Measurements from ENCODE around the gene MTA1.

Gene MTA1

DNA sequence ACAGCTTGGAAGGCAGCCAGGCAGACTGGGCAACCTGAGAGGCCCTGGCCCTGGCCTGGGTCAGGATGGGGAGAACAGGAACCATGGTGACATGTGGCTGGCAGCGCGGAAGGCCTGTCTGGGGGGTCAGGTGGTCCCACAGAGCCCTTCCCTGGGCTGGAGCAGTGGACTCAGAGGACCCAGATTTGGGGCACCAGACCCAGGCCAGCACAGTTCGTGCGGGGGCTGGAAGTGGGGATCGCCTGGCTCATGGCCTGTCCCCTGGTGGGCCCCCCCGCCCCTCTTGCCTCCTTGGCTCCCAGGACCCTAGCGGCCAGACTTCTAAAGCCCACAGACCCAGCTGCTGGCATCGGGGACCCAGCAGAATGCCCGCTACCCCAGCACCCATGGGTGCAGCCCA lies 21.4 kb downstream of the MTA1 start:
- DNase-seq (ENCODE audit: low read depth, low spot score): no peak
- TF ChIP-seq ZNF274 (IDR thresholded peaks at IDR 0.05; ENCODE audit: low read depth, low read length): no peak
- no peak for TF ChIP-seq YY1 (IDR thresholded peaks at IDR 0.05; ENCODE audit: insufficient read depth, insufficient read length)
- TF ChIP-seq SUZ12 (IDR thresholded peaks at IDR 0.05; ENCODE audit: extremely low read depth, insufficient read depth, insufficient read length): no peak
- peaks cover 77% of the 10 kb centered on the region for H3K36me3 ChIP-seq (ENCODE audit: insufficient read depth, insufficient read length, low read length)

DNA sequence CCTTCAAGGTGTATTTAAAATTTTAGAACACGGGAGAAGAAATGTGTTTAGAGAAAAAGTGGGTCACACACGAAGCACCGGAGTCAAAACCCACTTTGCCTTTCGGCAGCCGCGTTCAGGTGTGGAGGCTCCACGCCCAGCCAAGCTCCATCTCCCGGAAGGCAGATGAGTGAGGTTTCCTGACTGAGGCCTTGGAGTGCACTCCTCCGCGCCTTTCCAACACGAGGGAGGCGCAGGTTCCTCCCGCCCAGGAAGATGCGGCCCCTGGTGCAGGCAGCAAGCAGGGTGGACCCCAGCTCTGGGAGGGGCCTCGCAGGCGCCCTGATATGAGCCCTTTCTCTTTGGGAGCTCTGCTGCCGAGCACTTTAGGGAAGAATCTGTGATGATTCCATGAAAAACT lies 22.5 kb downstream of the MTA1 start:
- Histone ChIP-seq H3K36me3 (ENCODE audit: insufficient read depth, insufficient read length, low read length) (peaks cover 76% of the 10 kb centered on the region), H3K4me1 (ENCODE audit: insufficient read depth, insufficient read length) (peaks cover 3% of the 10 kb centered on the region), H3K9me3 (ENCODE audit: insufficient read depth, low read length) (no peaks in the 10 kb centered on the region), H3K9ac (ENCODE audit: insufficient read length, low read depth) (no peak overlapping the region), H3K4me3 (ENCODE audit: insufficient read length, low read depth) (no peak overlapping the region), H3K27me3 (ENCODE audit: insufficient read depth, insufficient read length) (no peaks in the 10 kb centered on the region)
- TF ChIP-seq ZNF274 (IDR thresholded peaks at IDR 0.05; ENCODE audit: low read depth, low read length) (no peak), SUZ12 (IDR thresholded peaks at IDR 0.05; ENCODE audit: extremely low read depth, insufficient read depth, insufficient read length) (no peak), YY1 (IDR thresholded peaks at IDR 0.05; ENCODE audit: insufficient read depth, insufficient read length) (no peak)
- no peak for DNase-seq (ENCODE audit: low read depth, low spot score)

More for the DNA sequence above, 21.4 kb downstream of the MTA1 start:
- H3K9ac ChIP-seq (ENCODE audit: insufficient read length, low read depth): no peak overlapping the region
- H3K4me1 ChIP-seq (ENCODE audit: insufficient read depth, insufficient read length): no peaks in the 10 kb centered on the region
- H3K9me3 ChIP-seq (ENCODE audit: insufficient read depth, low read length): no peaks in the 10 kb centered on the region
- no peaks in the 10 kb centered on the region for H3K27me3 ChIP-seq (ENCODE audit: insufficient read depth, insufficient read length)
- no peak overlapping the region for H3K4me3 ChIP-seq (ENCODE audit: insufficient read length, low read depth)

DNA sequence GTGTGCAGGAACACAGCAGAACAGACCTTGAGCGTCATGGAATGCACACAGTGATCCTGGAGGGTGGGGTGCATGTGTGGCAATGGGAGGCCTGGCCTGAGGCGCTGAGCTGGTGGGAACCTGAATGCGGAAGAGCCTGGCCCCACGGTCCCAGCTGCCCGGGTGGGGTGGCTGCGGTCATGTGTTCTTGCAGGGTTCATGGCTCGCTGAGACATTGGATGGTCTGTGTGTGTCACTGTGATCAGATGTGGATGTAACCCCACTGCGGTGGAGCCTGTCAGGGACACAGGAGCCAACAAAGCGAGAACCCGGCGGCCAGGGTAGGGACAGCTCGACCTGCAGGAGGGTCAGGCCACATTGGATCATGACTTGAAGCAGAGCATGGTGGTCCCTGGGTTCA lies 23.2 kb downstream of the MTA1 start:
- H3K4me1 ChIP-seq (ENCODE audit: insufficient read depth, insufficient read length): peaks cover 6% of the 10 kb centered on the region
- H3K9ac ChIP-seq (ENCODE audit: insufficient read length, low read depth): no peak overlapping the region
- H3K4me3 ChIP-seq (ENCODE audit: insufficient read length, low read depth): no peak overlapping the region
- TF ChIP-seq YY1 (IDR thresholded peaks at IDR 0.05; ENCODE audit: insufficient read depth, insufficient read length) (no peak), SUZ12 (IDR thresholded peaks at IDR 0.05; ENCODE audit: extremely low read depth, insufficient read depth, insufficient read length) (no peak), ZNF274 (IDR thresholded peaks at IDR 0.05; ENCODE audit: low read depth, low read length) (no peak)
- H3K36me3 ChIP-seq (ENCODE audit: insufficient read depth, insufficient read length, low read length): peaks cover 71% of the 10 kb centered on the region
- H3K9me3 ChIP-seq (ENCODE audit: insufficient read depth, low read length): no peaks in the 10 kb centered on the region
- no peak for DNase-seq (ENCODE audit: low read depth, low spot score)
- no peaks in the 10 kb centered on the region for H3K27me3 ChIP-seq (ENCODE audit: insufficient read depth, insufficient read length)

DNA sequence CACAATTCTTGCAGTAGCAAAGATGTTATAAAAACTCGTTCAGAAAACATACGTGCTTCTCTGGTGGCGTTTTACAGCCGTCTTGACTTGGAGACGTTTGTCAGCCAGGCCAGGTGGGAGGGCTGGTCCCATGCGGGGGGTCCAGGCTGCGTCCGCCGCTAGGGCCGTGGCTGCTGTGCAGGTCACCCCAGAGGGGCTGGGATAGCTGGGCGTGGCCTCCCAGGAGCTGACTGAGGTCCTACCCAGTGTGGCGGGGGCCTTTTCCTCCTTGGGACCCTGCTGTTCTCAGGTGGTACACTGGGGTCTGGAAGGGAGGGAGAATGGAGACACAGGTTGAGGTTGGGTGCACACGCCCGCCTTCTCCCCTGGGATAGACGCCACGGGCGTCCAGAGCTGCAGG lies 25.2 kb downstream of the MTA1 start:
- H3K36me3 ChIP-seq (ENCODE audit: insufficient read depth, insufficient read length, low read length): peaks cover 67% of the 10 kb centered on the region
- peaks cover 7% of the 10 kb centered on the region for H3K4me1 ChIP-seq (ENCODE audit: insufficient read depth, insufficient read length)
- H3K9me3 ChIP-seq (ENCODE audit: insufficient read depth, low read length): no peaks in the 10 kb centered on the region
- H3K4me3 ChIP-seq (ENCODE audit: insufficient read length, low read depth): no peak overlapping the region
- no peak overlapping the region for H3K9ac ChIP-seq (ENCODE audit: insufficient read length, low read depth)
- no peak for DNase-seq (ENCODE audit: low read depth, low spot score)
- no peak for TF ChIP-seq SUZ12 (IDR thresholded peaks at IDR 0.05; ENCODE audit: extremely low read depth, insufficient read depth, insufficient read length)
- no peak for TF ChIP-seq YY1 (IDR thresholded peaks at IDR 0.05; ENCODE audit: insufficient read depth, insufficient read length)
- TF ChIP-seq ZNF274 (IDR thresholded peaks at IDR 0.05; ENCODE audit: low read depth, low read length): no peak
- H3K27me3 ChIP-seq (ENCODE audit: insufficient read depth, insufficient read length): no peaks in the 10 kb centered on the region

DNA sequence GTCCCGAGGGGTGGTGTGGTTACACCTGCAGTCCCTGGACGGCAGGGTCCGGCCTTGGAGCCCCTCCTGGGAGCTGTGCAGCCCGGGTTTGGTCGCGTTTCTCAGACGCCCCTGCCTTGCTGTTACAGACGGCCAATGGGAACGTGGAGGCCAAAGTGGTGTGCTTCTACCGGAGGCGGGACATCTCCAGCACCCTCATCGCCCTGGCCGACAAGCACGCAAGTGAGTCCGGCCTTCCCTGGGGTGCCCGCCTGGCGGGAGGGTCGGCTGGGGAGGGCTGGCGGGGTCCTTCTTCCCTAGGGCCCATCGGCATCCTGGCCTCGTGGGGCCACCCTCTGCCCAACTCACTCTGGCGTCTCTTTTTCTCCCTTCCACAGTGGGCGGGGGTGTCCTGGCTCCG lies 25.7 kb downstream of the MTA1 start:
- Histone ChIP-seq H3K36me3 (ENCODE audit: insufficient read depth, insufficient read length, low read length) (peaks cover 67% of the 10 kb centered on the region), H3K27me3 (ENCODE audit: insufficient read depth, insufficient read length) (no peaks in the 10 kb centered on the region), H3K9me3 (ENCODE audit: insufficient read depth, low read length) (no peaks in the 10 kb centered on the region), H3K4me1 (ENCODE audit: insufficient read depth, insufficient read length) (peaks cover 7% of the 10 kb centered on the region), H3K9ac (ENCODE audit: insufficient read length, low read depth) (no peak overlapping the region), H3K4me3 (ENCODE audit: insufficient read length, low read depth) (no peak overlapping the region)
- no peak for TF ChIP-seq ZNF274 (IDR thresholded peaks at IDR 0.05; ENCODE audit: low read depth, low read length)
- DNase-seq (ENCODE audit: low read depth, low spot score): no peak

DNA sequence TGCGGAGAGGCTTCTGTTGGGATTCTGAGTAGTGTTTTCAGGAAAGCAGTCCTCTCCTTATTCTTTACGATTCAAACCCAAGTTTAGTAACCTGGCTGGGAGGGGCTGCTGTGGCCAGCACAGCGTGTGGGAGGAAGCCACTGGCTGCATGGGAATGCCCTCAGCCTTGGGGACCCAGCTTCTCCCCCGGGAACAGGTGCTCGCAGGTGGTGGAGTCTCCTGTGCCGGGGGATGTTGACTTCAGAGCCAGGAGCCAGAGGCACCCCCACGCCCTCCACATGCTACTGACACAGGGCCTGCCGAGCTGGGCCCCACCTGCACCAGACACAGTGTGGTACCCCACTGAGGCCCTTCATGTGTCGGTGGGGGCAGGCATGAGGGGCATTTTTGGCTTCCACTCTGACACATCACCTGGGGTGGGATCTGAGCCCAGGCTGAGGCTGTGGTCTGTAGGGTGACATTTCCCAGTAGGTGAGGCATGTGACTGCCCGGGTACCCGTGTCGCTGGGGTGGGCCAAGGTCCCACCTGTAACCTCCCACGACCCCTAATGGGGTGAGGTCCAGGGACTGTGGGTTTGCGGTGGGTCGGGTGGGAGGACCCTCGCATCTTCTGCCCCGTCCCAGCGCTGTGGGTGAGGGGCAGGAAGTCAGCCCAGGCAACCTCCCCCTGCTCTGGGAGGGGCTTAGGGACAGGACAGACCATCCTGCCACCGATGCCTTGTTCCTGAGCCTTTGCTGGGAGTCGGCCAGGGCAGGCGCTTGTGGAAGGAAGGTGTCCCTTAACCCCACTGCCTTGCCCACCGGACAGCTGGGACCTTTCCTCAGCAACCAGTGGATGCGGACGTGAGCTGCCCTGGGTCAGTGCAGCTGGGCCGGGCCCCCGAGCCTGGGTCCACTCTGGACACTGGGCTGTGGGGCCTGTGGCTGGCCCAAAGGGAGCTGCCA lies 26.5 kb downstream of the MTA1 start:
- Histone ChIP-seq H3K4me1 (ENCODE audit: insufficient read depth, insufficient read length) (peaks cover 7% of the 10 kb centered on the region), H3K27me3 (ENCODE audit: insufficient read depth, insufficient read length) (no peaks in the 10 kb centered on the region), H3K4me3 (ENCODE audit: insufficient read length, low read depth) (no peak overlapping the region), H3K36me3 (ENCODE audit: insufficient read depth, insufficient read length, low read length) (peaks cover 67% of the 10 kb centered on the region), H3K9me3 (ENCODE audit: insufficient read depth, low read length) (no peaks in the 10 kb centered on the region), H3K9ac (ENCODE audit: insufficient read length, low read depth) (no peak overlapping the region)
- DNase-seq (ENCODE audit: low read depth, low spot score): no peak
- TF ChIP-seq ZNF274 (IDR thresholded peaks at IDR 0.05; ENCODE audit: low read depth, low read length): no peak
- no peak for TF ChIP-seq YY1 (IDR thresholded peaks at IDR 0.05; ENCODE audit: insufficient read depth, insufficient read length)

DNA sequence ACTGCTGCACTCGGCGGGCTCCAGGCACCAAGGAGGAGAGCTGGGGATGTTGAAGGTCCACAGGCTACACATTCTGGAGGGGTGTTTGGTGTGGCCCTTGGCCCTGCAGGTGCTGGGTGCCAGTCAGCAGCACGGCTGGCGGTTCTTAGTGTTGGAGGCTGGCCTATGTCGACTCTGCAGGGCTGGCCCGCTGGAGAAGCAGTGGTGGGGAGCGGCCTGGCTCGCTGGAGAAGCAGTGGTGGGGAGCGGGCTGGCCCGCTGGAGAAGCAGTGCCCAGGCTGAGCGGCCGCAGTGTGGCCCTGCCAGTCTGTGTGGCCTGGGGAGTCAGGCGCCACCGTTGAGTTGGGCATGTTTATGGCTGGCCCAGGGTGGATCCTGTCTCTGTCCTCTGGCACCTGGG lies 27.3 kb downstream of the MTA1 start:
- H3K9ac ChIP-seq (ENCODE audit: insufficient read length, low read depth): no peak overlapping the region
- H3K4me1 ChIP-seq (ENCODE audit: insufficient read depth, insufficient read length): peaks cover 7% of the 10 kb centered on the region

More for the DNA sequence above, 27.3 kb downstream of the MTA1 start:
- Histone ChIP-seq H3K9me3 (ENCODE audit: insufficient read depth, low read length) (no peaks in the 10 kb centered on the region), H3K27me3 (ENCODE audit: insufficient read depth, insufficient read length) (no peaks in the 10 kb centered on the region), H3K36me3 (ENCODE audit: insufficient read depth, insufficient read length, low read length) (peaks cover 71% of the 10 kb centered on the region), H3K4me3 (ENCODE audit: insufficient read length, low read depth) (no peak overlapping the region)
- DNase-seq (ENCODE audit: low read depth, low spot score): no peak
- TF ChIP-seq SUZ12 (IDR thresholded peaks at IDR 0.05; ENCODE audit: extremely low read depth, insufficient read depth, insufficient read length): no peak
- no peak for TF ChIP-seq ZNF274 (IDR thresholded peaks at IDR 0.05; ENCODE audit: low read depth, low read length)
- TF ChIP-seq YY1 (IDR thresholded peaks at IDR 0.05; ENCODE audit: insufficient read depth, insufficient read length): no peak
